ACC112 (cell line): ENCODE results near the gene NOX3.
"Not testable (repeated sequence)": the region's sequence is repeated elsewhere in the genome, so short reads cannot be mapped to it uniquely, and the experiment has no call there.

Experiments used
- H2AFZ ChIP-seq: fragments of 200-600 bp; sonication (generic); one replicate; pipeline ENCODE4 v1.6.0; 2017; ENCODE audit warnings: antibody characterized with exemption, low read length; ENCODE audit not compliant: unreplicated experiment
- H3K27ac ChIP-seq: fragments of 200-600 bp; sonication (generic); 2 replicates; pipeline ENCODE4 v1.5.1; 2014; ENCODE audit warnings: low read depth, mild to moderate bottlenecking, antibody characterized with exemption, low read length, moderate library complexity
- H3K27me3 ChIP-seq: fragments of 200-600 bp; sonication (generic); 2 replicates; pipeline ENCODE4 v1.6.1; 2014; ENCODE audit warnings: mild to moderate bottlenecking, antibody characterized with exemption, low read length, moderate library complexity, mixed read lengths; ENCODE audit not compliant: insufficient read depth
- H3K36me3 ChIP-seq: fragments of 200-600 bp; sonication (generic); 2 replicates; pipeline ENCODE4 v1.6.1; 2016; ENCODE audit warnings: mild to moderate bottlenecking, antibody characterized with exemption, low read length, moderate library complexity, mixed read lengths; ENCODE audit not compliant: insufficient read depth
- H3K4me1 ChIP-seq: fragments of 200-600 bp; sonication (generic); one replicate; pipeline ENCODE4 v1.6.1; 2016; ENCODE audit warnings: low read length, mixed read lengths; ENCODE audit not compliant: insufficient read depth, unreplicated experiment, control insufficient read depth
- H3K4me3 ChIP-seq: fragments of 200-600 bp; sonication (generic); 2 replicates; pipeline ENCODE4 v1.5.1; 2014; ENCODE audit warnings: mild to moderate bottlenecking, low read depth, low read length
- H3K79me2 ChIP-seq: fragments of 200-600 bp; sonication (generic); one replicate; pipeline ENCODE4 v1.6.0; 2016; ENCODE audit warnings: low read length; ENCODE audit not compliant: control insufficient read depth, unreplicated experiment, insufficient read depth

Gene NOX3

DNA sequence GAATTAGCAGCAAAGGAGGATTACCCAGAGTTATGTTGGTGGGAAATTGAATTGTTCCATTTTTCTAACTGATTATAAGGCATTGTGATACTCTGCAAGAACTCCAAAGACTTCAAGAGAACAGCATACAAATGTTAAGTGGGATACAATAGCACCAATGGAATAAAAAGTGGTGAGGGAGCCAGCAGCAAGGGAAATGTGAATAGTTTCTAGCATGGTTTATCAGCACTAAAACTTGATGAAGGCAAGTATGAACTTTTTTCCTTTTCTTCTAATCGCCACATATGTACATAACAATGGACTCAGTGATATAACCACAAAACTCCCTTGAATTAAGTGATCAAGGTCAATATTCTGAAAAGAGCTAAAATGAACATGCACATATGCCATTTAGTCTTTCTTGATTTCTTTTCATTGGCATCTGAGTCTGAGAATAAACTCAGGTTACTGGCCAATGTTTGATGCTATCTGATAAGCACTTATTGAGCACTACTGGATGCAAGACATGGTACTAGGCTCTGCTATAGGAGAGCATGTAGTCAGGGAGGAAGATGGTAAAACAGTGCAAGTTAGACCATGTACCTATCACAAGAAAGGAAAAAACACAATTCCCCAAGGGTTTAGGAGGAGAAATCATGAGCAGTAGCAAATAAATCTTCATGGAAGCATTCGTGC, 36.6 kb upstream of the NOX3 start:
- Histone ChIP-seq H3K4me3 (no peak overlapping the region), H3K4me1 (peaks cover 38% of the 10 kb centered on the region), H3K27ac (peak overlapping the region; percentile 94), H3K36me3 (no peaks in the 10 kb centered on the region), H3K79me2 (no peaks in the 10 kb centered on the region), H2AFZ (peak overlapping the region; percentile 10), H3K27me3 (no peaks in the 10 kb centered on the region)

DNA sequence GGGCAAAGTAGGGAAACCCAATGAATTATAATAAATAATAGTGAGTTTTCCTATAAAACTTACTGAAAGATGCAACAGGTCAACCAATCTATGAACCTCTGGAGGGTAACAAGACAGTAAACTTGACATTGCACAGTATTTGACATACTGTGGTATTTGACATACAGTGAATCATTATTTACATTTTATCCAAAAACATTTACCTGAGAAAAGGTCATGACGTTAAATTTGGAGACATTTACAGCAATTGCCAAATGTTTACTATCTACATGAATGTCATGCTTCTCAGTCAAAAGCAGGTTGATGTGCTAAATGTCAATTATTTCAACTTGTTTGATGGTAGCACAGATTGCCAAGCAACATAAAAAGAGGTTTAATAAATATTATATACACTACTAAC, 35.8 kb upstream of the NOX3 start:
- Histone ChIP-seq H3K36me3 (no peaks in the 10 kb centered on the region), H3K4me3 (no peak overlapping the region), H2AFZ (no peak overlapping the region), H3K79me2 (no peaks in the 10 kb centered on the region), H3K27ac (no peak overlapping the region), H3K4me1 (peaks cover 38% of the 10 kb centered on the region), H3K27me3 (no peaks in the 10 kb centered on the region)

DNA sequence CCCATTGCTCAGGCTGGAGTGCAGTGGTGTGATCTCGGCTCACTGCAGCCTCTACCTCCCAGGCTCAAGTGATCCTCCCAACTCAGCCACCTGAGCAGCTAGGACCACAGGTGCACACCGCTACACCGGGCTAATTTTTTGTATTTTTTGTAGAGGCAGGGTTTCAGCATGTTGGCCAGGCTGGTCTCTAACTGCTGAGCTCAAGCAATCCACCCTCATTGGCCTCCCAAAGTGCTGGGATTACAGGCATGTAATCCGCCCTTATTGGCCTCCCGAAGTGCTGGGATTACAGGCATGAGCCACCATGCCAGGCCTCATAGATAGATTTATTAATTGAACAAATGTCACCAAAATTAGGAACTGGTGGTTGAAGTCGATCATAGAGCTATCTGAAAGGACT, 32.6 kb upstream of the NOX3 start:
- H3K4me1 ChIP-seq, result peaks cover 15% of the 10 kb centered on the region
- H3K27ac ChIP-seq, H3K36me3 ChIP-seq, H3K4me3 ChIP-seq, H2AFZ ChIP-seq, H3K79me2 ChIP-seq, H3K27me3 ChIP-seq: not testable (repeated sequence)

DNA sequence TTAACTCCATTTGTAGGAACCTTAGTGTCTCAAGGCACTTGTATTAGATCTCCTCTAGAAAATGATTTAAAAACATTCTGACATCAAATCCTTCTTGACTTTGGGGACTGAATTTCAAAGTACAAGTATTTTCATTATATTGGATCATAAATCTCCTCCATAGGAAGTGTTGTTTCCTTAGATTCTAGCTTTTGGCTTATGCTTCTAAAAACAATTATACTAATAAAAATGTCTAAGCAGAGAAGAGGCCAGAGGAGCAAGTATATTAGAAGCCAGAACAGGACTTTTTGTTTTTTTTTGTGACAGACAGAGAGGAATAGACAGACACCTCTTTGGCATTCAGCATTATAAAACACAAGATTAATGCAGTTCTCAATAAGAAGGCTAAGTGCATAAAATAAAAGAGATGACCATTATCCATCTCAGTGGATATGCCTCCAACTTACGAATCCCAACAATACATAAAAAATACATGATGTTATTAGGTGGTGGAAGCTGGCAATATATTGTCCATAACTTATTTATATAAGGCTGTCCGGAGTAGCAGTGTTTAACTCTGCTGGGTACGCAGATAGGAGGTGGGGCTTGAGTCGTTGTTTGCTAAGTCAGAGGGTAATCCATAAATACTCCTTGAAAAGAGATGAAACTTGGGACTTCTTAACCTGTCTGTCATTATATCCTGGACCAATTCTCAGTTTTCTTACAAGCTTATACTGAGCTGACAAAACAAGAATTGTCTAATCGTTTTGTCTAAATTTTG, 31.9 kb upstream of the NOX3 start:
- no peaks in the 10 kb centered on the region for H3K27me3 ChIP-seq
- H2AFZ ChIP-seq, result no peak overlapping the region
- no peaks in the 10 kb centered on the region for H3K79me2 ChIP-seq
- peaks cover 8% of the 10 kb centered on the region for H3K4me1 ChIP-seq
- no peak overlapping the region for H3K4me3 ChIP-seq
- no peak overlapping the region for H3K27ac ChIP-seq
- no peaks in the 10 kb centered on the region for H3K36me3 ChIP-seq

DNA sequence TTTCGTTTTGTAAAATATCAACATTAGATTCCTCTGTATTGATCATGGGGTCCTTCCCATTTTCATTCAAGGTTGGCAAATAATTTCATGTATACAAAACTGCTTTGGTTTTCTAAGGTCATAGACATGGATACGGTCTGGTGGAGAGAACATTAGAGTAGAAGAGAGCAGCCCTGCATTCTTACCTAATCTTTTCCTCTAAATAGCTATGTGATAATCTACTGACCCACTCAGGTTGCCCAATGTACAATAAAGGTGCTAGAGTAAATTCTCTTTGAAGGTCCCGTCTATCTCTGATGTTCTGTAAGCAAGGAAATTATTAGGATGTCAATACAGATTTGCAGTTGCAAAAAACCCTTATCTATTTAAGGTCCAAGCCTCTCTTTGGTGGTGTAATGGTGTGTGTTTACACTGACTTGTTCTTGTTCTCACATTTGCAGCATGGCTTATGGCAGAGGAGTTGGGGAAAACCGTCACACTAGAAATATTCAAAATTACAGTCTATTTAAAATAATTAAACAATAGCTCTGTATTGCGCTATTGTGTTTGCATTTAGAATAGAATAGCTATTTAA, 31.2 kb upstream of the NOX3 start:
- Histone ChIP-seq H3K27ac (no peak overlapping the region), H3K4me3 (no peak overlapping the region), H3K27me3 (no peaks in the 10 kb centered on the region), H3K36me3 (no peaks in the 10 kb centered on the region), H2AFZ (no peak overlapping the region), H3K4me1 (peaks cover 1% of the 10 kb centered on the region), H3K79me2 (no peaks in the 10 kb centered on the region)

DNA sequence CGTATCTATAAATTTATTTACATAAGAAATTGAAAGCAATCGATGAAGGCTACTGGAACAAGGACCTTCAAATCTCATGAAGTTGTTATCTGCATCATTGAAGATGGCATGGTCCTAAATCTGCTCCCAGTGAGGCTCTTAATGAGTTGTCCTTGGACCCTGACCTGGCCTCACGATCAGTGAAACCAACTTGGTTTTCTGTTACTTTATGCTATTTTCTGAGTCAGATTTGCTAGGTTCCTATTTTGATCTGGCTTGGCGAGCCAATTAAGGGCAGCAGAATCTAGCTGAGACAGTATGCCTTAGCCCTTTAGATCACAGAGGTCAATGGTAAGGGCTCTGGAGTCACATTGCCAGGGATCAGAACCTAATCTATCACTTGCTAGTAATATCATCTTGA, 30.1 kb upstream of the NOX3 start:
- no peaks in the 10 kb centered on the region for H3K36me3 ChIP-seq
- H3K79me2 ChIP-seq, result no peaks in the 10 kb centered on the region
- H3K4me1 ChIP-seq, result peaks cover 9% of the 10 kb centered on the region
- H3K27ac ChIP-seq, result no peak overlapping the region
- no peak overlapping the region for H2AFZ ChIP-seq
- H3K27me3 ChIP-seq, result no peaks in the 10 kb centered on the region
- no peak overlapping the region for H3K4me3 ChIP-seq

DNA sequence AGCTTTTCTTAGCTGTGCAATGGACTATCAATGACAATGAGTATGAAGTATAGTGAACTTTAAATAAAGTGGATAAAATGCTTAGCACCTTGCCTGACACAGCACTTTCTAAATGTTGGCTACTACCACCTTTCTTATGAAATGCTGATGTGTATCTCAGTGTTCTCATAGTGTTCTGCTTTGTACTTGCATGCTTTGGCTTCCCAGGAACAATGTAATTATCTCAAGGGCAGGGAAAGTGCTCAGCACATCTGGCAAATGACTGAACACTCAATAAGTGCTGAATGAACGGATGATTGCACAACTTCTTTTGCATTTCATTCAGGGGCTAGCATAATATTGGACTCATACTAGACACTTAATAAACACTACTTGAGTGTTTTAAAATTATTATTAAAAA, 28.2 kb upstream of the NOX3 start:
- Histone ChIP-seq H3K4me1 (peaks cover 11% of the 10 kb centered on the region), H3K36me3 (no peaks in the 10 kb centered on the region), H2AFZ (no peak overlapping the region), H3K79me2 (no peaks in the 10 kb centered on the region), H3K4me3 (no peak overlapping the region), H3K27ac (no peak overlapping the region), H3K27me3 (no peaks in the 10 kb centered on the region)

DNA sequence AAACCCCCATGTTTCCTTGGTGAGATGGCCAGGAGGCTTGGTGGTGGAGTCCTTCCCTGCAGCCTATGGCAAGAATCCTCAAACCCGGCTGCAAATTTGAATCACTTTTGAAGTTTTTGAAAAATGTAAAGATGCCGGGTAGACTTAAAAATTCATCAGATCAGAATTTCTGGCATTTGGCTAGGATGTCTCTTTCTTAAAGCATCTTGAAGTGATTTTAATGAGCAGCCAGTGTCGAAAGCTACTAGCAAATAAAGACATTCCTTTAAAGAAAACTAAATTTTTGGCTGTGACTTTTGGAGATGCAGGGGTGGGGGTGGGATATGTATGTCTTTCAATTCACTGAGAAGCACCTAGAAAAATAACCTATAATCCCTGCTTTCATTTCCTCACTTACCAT, 25.6 kb upstream of the NOX3 start:
- Histone ChIP-seq H3K27me3 (no peaks in the 10 kb centered on the region), H3K4me3 (no peak overlapping the region), H3K27ac (no peak overlapping the region), H3K79me2 (no peaks in the 10 kb centered on the region), H3K36me3 (no peaks in the 10 kb centered on the region), H3K4me1 (peaks cover 11% of the 10 kb centered on the region), H2AFZ (peak overlapping the region; percentile 85)

DNA sequence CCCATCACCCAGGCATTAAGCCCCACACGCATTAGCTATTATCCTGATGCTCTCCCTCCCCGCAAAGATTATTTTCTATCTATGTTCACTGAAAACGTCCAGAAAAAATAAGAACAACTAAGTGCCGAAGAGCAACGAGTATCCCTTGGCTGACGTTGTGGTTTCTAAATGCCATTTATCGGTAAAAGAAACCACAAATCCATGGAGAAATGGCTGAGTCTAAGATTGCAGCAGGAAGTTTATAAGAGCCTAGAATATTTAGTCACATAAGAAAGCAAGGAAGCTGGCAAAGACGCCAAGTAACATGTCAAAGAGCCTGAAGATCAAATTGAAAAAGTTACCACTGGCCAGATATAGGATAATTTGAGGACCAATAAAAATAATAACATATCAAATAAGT, 18.1 kb upstream of the NOX3 start:
- H3K4me3 ChIP-seq, result peak overlapping the region; percentile 14; the same call in 1 of the 2 replicates
- H3K4me1 ChIP-seq, result no peaks in the 10 kb centered on the region

DNA sequence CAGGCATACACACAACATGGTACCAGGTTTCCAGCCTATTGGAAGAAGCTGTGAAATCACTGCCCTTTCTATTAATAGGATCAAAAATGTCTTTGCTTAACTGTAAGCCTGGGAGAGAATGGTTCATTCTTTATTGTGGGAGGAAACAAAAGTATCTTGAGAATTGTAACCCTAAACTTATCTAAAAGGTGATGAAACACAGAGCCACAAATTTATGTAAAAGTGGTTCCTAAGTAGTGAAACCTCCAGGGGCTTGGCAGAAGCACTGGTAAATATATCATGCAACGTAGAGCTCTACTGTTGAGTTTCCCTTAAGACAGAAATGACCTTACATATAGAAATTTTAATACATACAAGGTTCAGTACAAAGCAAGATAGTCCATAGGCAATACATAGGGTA, 17.2 kb upstream of the NOX3 start:
- no peaks in the 10 kb centered on the region for H3K36me3 ChIP-seq
- peak overlapping the region; percentile 14 for H3K27ac ChIP-seq
- H3K4me1 ChIP-seq, result no peaks in the 10 kb centered on the region
- no peaks in the 10 kb centered on the region for H3K79me2 ChIP-seq
- peak overlapping the region; percentile 51 for H2AFZ ChIP-seq
- H3K27me3 ChIP-seq, result no peaks in the 10 kb centered on the region
- no peak overlapping the region for H3K4me3 ChIP-seq

More for the DNA sequence above, 18.1 kb upstream of the NOX3 start:
- H2AFZ ChIP-seq, result peak overlapping the region; percentile 26
- H3K27ac ChIP-seq, result peak overlapping the region; percentile 33
- no peaks in the 10 kb centered on the region for H3K27me3 ChIP-seq
- no peaks in the 10 kb centered on the region for H3K79me2 ChIP-seq
- no peaks in the 10 kb centered on the region for H3K36me3 ChIP-seq
